Measurements from ENCODE around the gene GPR158. TPM values are rescaled to one million over a fixed set of nuclear protein-coding genes. Genes with fewer than 3 reads are reported as not detected.

Gene GPR158
- total RNA-seq, 3 donors from 2014 or later (not counting 1 experiment from before 2014, with no cell fraction given), result not detected

GRCh38 chr10:25467881-25468280 lies 293.1 kb downstream of the GPR158 start:
- Mint-ChIP-seq H3K27ac (no peak overlapping the region), H3K4me1 (no peaks in the 10 kb centered on the region), H3K36me3 (no peaks in the 10 kb centered on the region), H3K9me3 (peaks cover 5 to 22% of the 10 kb centered on the region in 2 donors), H3K27me3 (ENCODE audit: low read depth in 2 of 2) (no peaks in the 10 kb centered on the region), H3K4me3 (no peak overlapping the region)
- no peaks in the 10 kb centered on the region for H3K36me3 ChIP-seq (ENCODE audit: control insufficient read depth, insufficient read depth, low read length)
- no peaks in the 10 kb centered on the region for H3K27me3 ChIP-seq (ENCODE audit: control insufficient read depth, insufficient read depth, low read length)
- ATAC-seq (no peak), DNase-seq (no peak)
- no peaks in the 10 kb centered on the region for H3K9me3 ChIP-seq (ENCODE audit: control insufficient read depth, insufficient read depth, low read length)
- TF ChIP-seq CTCF (IDR thresholded peaks at IDR 0.05), result no peak
- WGBS (ENCODE audit: insufficient coverage), result 76% methylated on average over 8 of the region's 8 CpGs
- intact Hi-C loops (cut with micrococcal nuclease), result no loop called here
- no peak overlapping the region for H3K27ac ChIP-seq (ENCODE audit: low read length)
- H3K4me3 ChIP-seq (ENCODE audit: low read length), result no peak overlapping the region
- no peaks in the 10 kb centered on the region for H3K4me1 ChIP-seq (ENCODE audit: control insufficient read depth, insufficient read depth, low read length)

DNA sequence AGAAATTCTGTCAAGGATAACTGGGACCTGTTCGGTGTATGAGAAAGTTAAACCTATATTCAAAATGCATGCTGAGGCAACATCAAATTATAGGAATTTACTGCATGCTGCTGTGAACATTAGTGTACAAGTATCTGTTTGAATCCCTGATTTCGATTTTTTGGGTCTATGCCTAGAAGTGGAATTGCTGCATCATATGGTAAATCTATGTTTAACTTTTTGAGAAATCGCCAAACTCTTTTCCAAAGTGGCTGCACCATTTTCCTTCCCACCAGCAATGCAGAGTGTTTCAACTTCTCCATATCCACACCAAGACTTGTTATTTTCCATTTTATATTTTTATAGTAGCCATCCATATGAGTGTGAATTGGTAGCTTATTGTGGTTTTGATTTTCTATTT lies 306.7 kb downstream of the GPR158 start:
- H3K27me3 ChIP-seq (ENCODE audit: control insufficient read depth, insufficient read depth, low read length), result no peaks in the 10 kb centered on the region
- peaks cover 18 to 27% of the 10 kb centered on the region in 2 donors for H3K9me3 Mint-ChIP-seq
- intact Hi-C loops (cut with micrococcal nuclease), result no loop called here
- no peaks in the 10 kb centered on the region for H3K36me3 ChIP-seq (ENCODE audit: control insufficient read depth, insufficient read depth, low read length)
- H3K9me3 ChIP-seq (ENCODE audit: control insufficient read depth, insufficient read depth, low read length), result no peaks in the 10 kb centered on the region
- TF ChIP-seq CTCF (IDR thresholded peaks at IDR 0.05), result no peak
- no peaks in the 10 kb centered on the region for H3K4me1 Mint-ChIP-seq
- 90% methylated on average over 1 of the region's 3 CpGs for WGBS (ENCODE audit: insufficient coverage)
- H3K4me3 ChIP-seq (ENCODE audit: low read length), result no peak overlapping the region
- H3K4me3 Mint-ChIP-seq, result no peak overlapping the region
- H3K27ac ChIP-seq (ENCODE audit: low read length), result no peak overlapping the region
- DNase-seq, result no peak
- no peaks in the 10 kb centered on the region for H3K27me3 Mint-ChIP-seq (ENCODE audit: low read depth in 2 of 2)
- H3K4me1 ChIP-seq (ENCODE audit: control insufficient read depth, insufficient read depth, low read length), result no peaks in the 10 kb centered on the region
- no peak for ATAC-seq
- no peak overlapping the region for H3K27ac Mint-ChIP-seq
- no peaks in the 10 kb centered on the region for H3K36me3 Mint-ChIP-seq

- 79% methylated on average over 3 of the region's 4 CpGs for WGBS (ENCODE audit: insufficient coverage)
- no peak overlapping the region for H3K27ac Mint-ChIP-seq
- TF ChIP-seq CTCF (IDR thresholded peaks at IDR 0.05), result no peak
- no peaks in the 10 kb centered on the region for H3K27me3 Mint-ChIP-seq (ENCODE audit: low read depth in 2 of 2)
- no peaks in the 10 kb centered on the region for H3K9me3 ChIP-seq (ENCODE audit: control insufficient read depth, insufficient read depth, low read length)
- no peaks in the 10 kb centered on the region for H3K36me3 Mint-ChIP-seq
- DNase-seq (no peak), ATAC-seq (no peak)
- no peaks in the 10 kb centered on the region for H3K4me1 ChIP-seq (ENCODE audit: control insufficient read depth, insufficient read depth, low read length)
- H3K27ac ChIP-seq (ENCODE audit: low read length), result no peak overlapping the region
- intact Hi-C loops (cut with micrococcal nuclease), result no loop called here
- H3K4me3 Mint-ChIP-seq, result no peak overlapping the region
- H3K27me3 ChIP-seq (ENCODE audit: control insufficient read depth, insufficient read depth, low read length), result no peaks in the 10 kb centered on the region
- peaks cover 18 to 29% of the 10 kb centered on the region in 2 donors for H3K9me3 Mint-ChIP-seq
- no peaks in the 10 kb centered on the region for H3K36me3 ChIP-seq (ENCODE audit: control insufficient read depth, insufficient read depth, low read length)
- no peaks in the 10 kb centered on the region for H3K4me1 Mint-ChIP-seq
- no peak overlapping the region for H3K4me3 ChIP-seq (ENCODE audit: low read length)
Observed at GRCh38 chr10:25483999-25484398, 309.2 kb downstream of the GPR158 start.

DNA sequence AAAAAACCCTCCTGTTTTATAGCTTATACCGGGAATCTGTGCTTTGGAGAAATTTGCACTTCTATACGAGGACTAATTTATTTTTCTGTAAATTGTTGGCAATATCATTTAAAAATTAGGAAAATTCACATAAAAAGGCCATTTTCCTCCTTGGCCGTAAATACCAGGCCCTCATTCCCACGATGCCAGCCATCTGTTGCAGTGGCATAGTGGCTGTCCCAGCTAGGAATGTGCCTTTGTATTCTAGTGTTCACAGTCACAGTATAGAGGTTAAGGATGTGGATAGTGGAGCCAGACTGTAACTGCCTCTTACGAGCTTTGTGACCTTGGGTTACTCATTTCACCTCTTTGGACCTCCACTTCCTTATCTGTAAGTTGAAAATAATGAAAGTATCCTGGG lies 312.5 kb downstream of the GPR158 start:
- no peak for ATAC-seq
- DNase-seq, result no peak
- H3K27ac Mint-ChIP-seq, result no peak overlapping the region
- Histone ChIP-seq H3K36me3 (ENCODE audit: control insufficient read depth, insufficient read depth, low read length) (no peaks in the 10 kb centered on the region), H3K4me3 (ENCODE audit: low read length) (no peak overlapping the region), H3K9me3 (ENCODE audit: control insufficient read depth, insufficient read depth, low read length) (no peaks in the 10 kb centered on the region), H3K4me1 (ENCODE audit: control insufficient read depth, insufficient read depth, low read length) (no peaks in the 10 kb centered on the region), H3K27me3 (ENCODE audit: control insufficient read depth, insufficient read depth, low read length) (no peaks in the 10 kb centered on the region), H3K27ac (ENCODE audit: low read length) (no peak overlapping the region)
- no peaks in the 10 kb centered on the region for H3K27me3 Mint-ChIP-seq (ENCODE audit: low read depth in 2 of 2)
- intact Hi-C loops (cut with micrococcal nuclease), result no loop called here
- no peak for TF ChIP-seq CTCF (IDR thresholded peaks at IDR 0.05)
- peaks cover 18 to 28% of the 10 kb centered on the region in 2 donors for H3K9me3 Mint-ChIP-seq
- H3K4me3 Mint-ChIP-seq, result no peak overlapping the region
- H3K4me1 Mint-ChIP-seq, result no peaks in the 10 kb centered on the region
- H3K36me3 Mint-ChIP-seq, result no peaks in the 10 kb centered on the region
- 97% methylated on average over 3 of the region's 5 CpGs for WGBS (ENCODE audit: insufficient coverage)

All from natural killer cell (primary cell).